ENCODE data around the gene NFYC. TPM values are rescaled to one million over a fixed set of nuclear protein-coding genes. Genes with fewer than 3 reads are reported as not detected.

The NFYC gene
- total and polyA plus RNA-seq, 7 donors = 38.0 to 53.5 (median 41.8) TPM

GRCh38 chr1:40684669-40685068 lies 6.8 kb upstream of the NFYC start:
- no peak for DNase-seq
- Histone ChIP-seq H3K9me3 (no peaks in the 10 kb centered on the region), H3K27me3 (no peaks in the 10 kb centered on the region), H3K4me1 (peaks cover 0 to 3% (median 0%) of the 10 kb centered on the region in 4 donors), H3K4me3 (no peak overlapping the region), H3K27ac (no peak overlapping the region), H3K36me3 (peaks cover 0 to 6% (median 0%) of the 10 kb centered on the region in 4 donors)
- 88 to 94% methylated on average over 3 of the region's 3 CpGs for WGBS, 2 donors
- intact Hi-C loops (cut with DNase I) = no loop called here
- no peak for TF ChIP-seq POLR2AphosphoS5 (IDR thresholded peaks at IDR 0.05)
- TF ChIP-seq CTCF (IDR thresholded peaks at IDR 0.05) = no peak
- no peak for TF ChIP-seq EP300 (IDR thresholded peaks at IDR 0.05)
- no peak for TF ChIP-seq POLR2A (IDR thresholded peaks at IDR 0.05)

- H3K27ac ChIP-seq = no peak overlapping the region
- intact Hi-C loops (cut with DNase I) = no loop called here
- TF ChIP-seq CTCF (IDR thresholded peaks at IDR 0.05) (no peak), EP300 (IDR thresholded peaks at IDR 0.05) (no peak), POLR2AphosphoS5 (IDR thresholded peaks at IDR 0.05) (no peak), POLR2A (IDR thresholded peaks at IDR 0.05) (no peak)
- H3K36me3 ChIP-seq = peaks cover 0 to 6% (median 0%) of the 10 kb centered on the region in 4 donors
- no peaks in the 10 kb centered on the region for H3K9me3 ChIP-seq
- H3K4me3 ChIP-seq = no peak overlapping the region
- peaks cover 0 to 17% (median 3%) of the 10 kb centered on the region in 4 donors for H3K4me1 ChIP-seq
- 95 to 98% methylated on average over 7 of the region's 7 CpGs for WGBS, 2 donors
- DNase-seq = no peak
- H3K27me3 ChIP-seq = no peaks in the 10 kb centered on the region
Observed at GRCh38 chr1:40687059-40687458, 4.4 kb upstream of the NFYC start.

GRCh38 chr1:40687661-40688060 lies 3.8 kb upstream of the NFYC start:
- no peaks in the 10 kb centered on the region for H3K27me3 ChIP-seq
- H3K4me1 ChIP-seq = peaks cover 0 to 21% (median 8%) of the 10 kb centered on the region in 4 donors
- DNase-seq = no peak
- 97 to 98% methylated on average over 6 of the region's 6 CpGs for WGBS, 2 donors
- peaks cover 0 to 6% (median 0%) of the 10 kb centered on the region in 4 donors for H3K36me3 ChIP-seq
- no peak overlapping the region for H3K4me3 ChIP-seq
- no peaks in the 10 kb centered on the region for H3K9me3 ChIP-seq
- no peak overlapping the region for H3K27ac ChIP-seq
- TF ChIP-seq POLR2AphosphoS5 (IDR thresholded peaks at IDR 0.05) = no peak
- TF ChIP-seq EP300 (IDR thresholded peaks at IDR 0.05) = no peak
- TF ChIP-seq POLR2A (IDR thresholded peaks at IDR 0.05) = no peak
- no peak for TF ChIP-seq CTCF (IDR thresholded peaks at IDR 0.05)
- intact Hi-C loops (cut with DNase I) = no loop called here

- no peak for DNase-seq
- Histone ChIP-seq H3K4me1 (peaks cover 0 to 37% (median 15%) of the 10 kb centered on the region in 4 donors), H3K27me3 (no peaks in the 10 kb centered on the region), H3K36me3 (peaks cover 0 to 6% (median 0%) of the 10 kb centered on the region in 4 donors), H3K9me3 (no peaks in the 10 kb centered on the region), H3K4me3 (no peak overlapping the region), H3K27ac (no peak overlapping the region)
- intact Hi-C loops (cut with DNase I) = loop anchor here (5.0 to 10.0 kb wide), 2 partner anchors 93 to 255 kb away; partner anchors contain the start of gene KCNQ4
- TF ChIP-seq EP300 (IDR thresholded peaks at IDR 0.05) (no peak), POLR2A (IDR thresholded peaks at IDR 0.05) (no peak), POLR2AphosphoS5 (IDR thresholded peaks at IDR 0.05) (no peak), CTCF (IDR thresholded peaks at IDR 0.05) (no peak)
- WGBS, 2 donors = 16 to 48% methylated on average over 1 of the region's 1 CpG
Observed at GRCh38 chr1:40689737-40690136, 1.8 kb upstream of the NFYC start.

All from sigmoid colon (tissue), 7 donors.